ENCODE measurements around the gene AMIGO3. TPM values are rescaled to one million over a fixed set of nuclear protein-coding genes. Genes with fewer than 3 reads are reported as not detected.

AMIGO3 gene
- polyA plus RNA-seq, 1 of the 3 experiments (the other 2 are of a cell fraction), result 1.1 TPM

DNA sequence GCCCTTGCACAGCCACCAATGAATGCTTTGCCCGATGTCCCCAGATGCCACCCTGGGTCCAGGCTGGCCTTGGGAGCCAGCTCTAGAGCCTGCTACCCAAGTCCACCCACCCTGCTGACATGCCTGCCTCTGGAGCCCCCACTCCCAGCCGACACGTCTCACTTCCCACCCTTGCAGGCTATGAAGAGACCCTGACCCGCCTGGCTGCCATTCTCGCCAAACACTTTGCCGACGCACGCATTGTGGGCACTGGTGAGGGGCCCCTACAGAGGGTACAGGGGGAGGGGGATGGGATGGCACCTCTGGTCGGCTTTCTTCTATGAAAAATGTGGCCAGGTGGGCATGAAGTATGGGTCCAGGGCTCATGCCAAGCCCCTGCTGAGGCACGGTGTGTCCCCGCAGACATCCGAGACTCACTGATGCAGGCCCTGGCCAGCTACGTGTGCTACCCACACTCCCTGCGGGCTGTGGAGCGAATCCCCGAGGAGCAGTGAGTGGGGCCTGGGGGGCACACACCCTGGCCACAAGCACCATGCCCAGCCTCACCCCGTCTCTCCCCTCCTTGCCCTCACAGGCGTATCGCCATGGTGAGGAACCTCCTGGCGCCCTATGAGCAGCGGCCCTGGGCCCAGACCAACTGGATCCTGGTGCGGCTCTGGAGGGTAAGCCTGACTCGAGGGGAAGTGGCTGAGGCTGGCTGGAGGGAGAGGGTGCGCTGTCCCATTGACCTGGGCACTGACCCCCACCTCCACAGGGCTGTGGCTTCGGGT, 6.0 kb downstream of the AMIGO3 start:
- WGBS (ENCODE audit: low lambda C conversion rate), result 86% methylated on average over 11 of the region's 25 CpGs
- POLR2A ChIA-PET, result interaction anchor here (0.9 kb wide), 1 partner anchor 174 kb away, joined by 4 read pairs; no protein-coding TSS in a partner anchor

More for the DNA sequence above, 6.0 kb downstream of the AMIGO3 start:
- H3K79me2 ChIP-seq (ENCODE audit: insufficient read depth), result no peaks in the 10 kb centered on the region
- H3K27me3 ChIP-seq (ENCODE audit: insufficient read depth), result no peaks in the 10 kb centered on the region
- H3K27ac ChIP-seq (ENCODE audit: low read depth in 2 of 2, low read length in 1 of 2), result no peak overlapping the region
- H3K4me3 ChIP-seq (ENCODE audit: low read depth in 2 of 2, low read length in 1 of 2), result no peak overlapping the region
- DNase-seq, result no peak
- H3K36me3 ChIP-seq (replicated peaks in 1 of 2; ENCODE audit: control insufficient read depth in 1 of 2, insufficient read depth in 2 of 2, low read length in 1 of 2), result peaks cover 8 to 16% of the 10 kb centered on the region in 2 experiments
- TF ChIP-seq NRF1 (IDR thresholded peaks at IDR 0.05; ENCODE audit: low read depth, low read length), result no peak
- no peak for TF ChIP-seq RCOR1 (IDR thresholded peaks at IDR 0.05; ENCODE audit: low read length)
- TF ChIP-seq MXI1 (IDR thresholded peaks at IDR 0.05; ENCODE audit: low read depth, low read length), result no peak
- no peak for TF ChIP-seq EP300 (IDR thresholded peaks at IDR 0.05; ENCODE audit: borderline replicate concordance in 1 of 2, low read depth in 1 of 2, low read length in 1 of 2)
- TF ChIP-seq RXRA (IDR thresholded peaks at IDR 0.05; ENCODE audit: borderline replicate concordance, low read depth), result no peak
- TF ChIP-seq, protein P1, sequence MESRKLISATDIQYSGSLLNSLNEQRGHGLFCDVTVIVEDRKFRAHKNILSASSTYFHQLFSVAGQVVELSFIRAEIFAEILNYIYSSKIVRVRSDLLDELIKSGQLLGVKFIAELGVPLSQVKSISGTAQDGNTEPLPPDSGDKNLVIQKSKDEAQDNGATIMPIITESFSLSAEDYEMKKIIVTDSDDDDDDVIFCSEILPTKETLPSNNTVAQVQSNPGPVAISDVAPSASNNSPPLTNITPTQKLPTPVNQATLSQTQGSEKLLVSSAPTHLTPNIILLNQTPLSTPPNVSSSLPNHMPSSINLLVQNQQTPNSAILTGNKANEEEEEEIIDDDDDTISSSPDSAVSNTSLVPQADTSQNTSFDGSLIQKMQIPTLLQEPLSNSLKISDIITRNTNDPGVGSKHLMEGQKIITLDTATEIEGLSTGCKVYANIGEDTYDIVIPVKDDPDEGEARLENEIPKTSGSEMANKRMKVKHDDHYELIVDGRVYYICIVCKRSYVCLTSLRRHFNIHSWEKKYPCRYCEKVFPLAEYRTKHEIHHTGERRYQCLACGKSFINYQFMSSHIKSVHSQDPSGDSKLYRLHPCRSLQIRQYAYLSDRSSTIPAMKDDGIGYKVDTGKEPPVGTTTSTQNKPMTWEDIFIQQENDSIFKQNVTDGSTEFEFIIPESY (IDR thresholded peaks at IDR 0.05; ENCODE audit: borderline replicate concordance, low read depth), result no peak
- TF ChIP-seq RAD21 (IDR thresholded peaks at IDR 0.05; ENCODE audit: low read length), result no peak
- TF ChIP-seq RFX5 (IDR thresholded peaks at IDR 0.05; ENCODE audit: low read length), result no peak
- no peak for TF ChIP-seq SMC3 (IDR thresholded peaks at IDR 0.05; ENCODE audit: low read depth, low read length)
- TF ChIP-seq GABPA (IDR thresholded peaks at IDR 0.05; ENCODE audit: low read depth), result no peak
- TF ChIP-seq, protein P2, sequence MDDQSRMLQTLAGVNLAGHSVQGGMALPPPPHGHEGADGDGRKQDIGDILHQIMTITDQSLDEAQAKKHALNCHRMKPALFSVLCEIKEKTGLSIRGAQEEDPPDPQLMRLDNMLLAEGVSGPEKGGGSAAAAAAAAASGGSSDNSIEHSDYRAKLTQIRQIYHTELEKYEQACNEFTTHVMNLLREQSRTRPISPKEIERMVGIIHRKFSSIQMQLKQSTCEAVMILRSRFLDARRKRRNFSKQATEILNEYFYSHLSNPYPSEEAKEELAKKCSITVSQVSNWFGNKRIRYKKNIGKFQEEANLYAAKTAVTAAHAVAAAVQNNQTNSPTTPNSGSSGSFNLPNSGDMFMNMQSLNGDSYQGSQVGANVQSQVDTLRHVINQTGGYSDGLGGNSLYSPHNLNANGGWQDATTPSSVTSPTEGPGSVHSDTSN (IDR thresholded peaks at IDR 0.05), result no peak
- no peak for TF ChIP-seq SIN3A (IDR thresholded peaks at IDR 0.05; ENCODE audit: borderline replicate concordance, low read depth, low read length)
- TF ChIP-seq POLR2AphosphoS5 (IDR thresholded peaks at IDR 0.05; ENCODE audit: low read depth, low read length), result no peak
- TF ChIP-seq, protein P3, sequence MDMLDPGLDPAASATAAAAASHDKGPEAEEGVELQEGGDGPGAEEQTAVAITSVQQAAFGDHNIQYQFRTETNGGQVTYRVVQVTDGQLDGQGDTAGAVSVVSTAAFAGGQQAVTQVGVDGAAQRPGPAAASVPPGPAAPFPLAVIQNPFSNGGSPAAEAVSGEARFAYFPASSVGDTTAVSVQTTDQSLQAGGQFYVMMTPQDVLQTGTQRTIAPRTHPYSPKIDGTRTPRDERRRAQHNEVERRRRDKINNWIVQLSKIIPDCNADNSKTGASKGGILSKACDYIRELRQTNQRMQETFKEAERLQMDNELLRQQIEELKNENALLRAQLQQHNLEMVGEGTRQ (IDR thresholded peaks at IDR 0.05; ENCODE audit: borderline replicate concordance, low read depth, low read length), result no peak
- TF ChIP-seq, protein P4, sequence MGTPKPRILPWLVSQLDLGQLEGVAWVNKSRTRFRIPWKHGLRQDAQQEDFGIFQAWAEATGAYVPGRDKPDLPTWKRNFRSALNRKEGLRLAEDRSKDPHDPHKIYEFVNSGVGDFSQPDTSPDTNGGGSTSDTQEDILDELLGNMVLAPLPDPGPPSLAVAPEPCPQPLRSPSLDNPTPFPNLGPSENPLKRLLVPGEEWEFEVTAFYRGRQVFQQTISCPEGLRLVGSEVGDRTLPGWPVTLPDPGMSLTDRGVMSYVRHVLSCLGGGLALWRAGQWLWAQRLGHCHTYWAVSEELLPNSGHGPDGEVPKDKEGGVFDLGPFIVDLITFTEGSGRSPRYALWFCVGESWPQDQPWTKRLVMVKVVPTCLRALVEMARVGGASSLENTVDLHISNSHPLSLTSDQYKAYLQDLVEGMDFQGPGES (IDR thresholded peaks at IDR 0.05; ENCODE audit: low read depth, low read length), result no peak
- TF ChIP-seq EZH2phosphoT487 (IDR thresholded peaks at IDR 0.05; ENCODE audit: borderline replicate concordance, low read depth), result no peak
- no peak for TF ChIP-seq YY1 (IDR thresholded peaks at IDR 0.05; ENCODE audit: low read depth)
- TF ChIP-seq, protein P5, sequence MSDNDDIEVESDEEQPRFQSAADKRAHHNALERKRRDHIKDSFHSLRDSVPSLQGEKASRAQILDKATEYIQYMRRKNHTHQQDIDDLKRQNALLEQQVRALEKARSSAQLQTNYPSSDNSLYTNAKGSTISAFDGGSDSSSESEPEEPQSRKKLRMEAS (IDR thresholded peaks at IDR 0.05; ENCODE audit: low read depth), result no peak
- H3K9me2 ChIP-seq, result no peaks in the 10 kb centered on the region
- H2AFZ ChIP-seq (ENCODE audit: low read depth), result no peak overlapping the region
- no peaks in the 10 kb centered on the region for H3F3A ChIP-seq (replicated peaks; ENCODE audit: insufficient read depth)
- no peaks in the 10 kb centered on the region for H4K20me1 ChIP-seq (ENCODE audit: insufficient read depth)
- no peak overlapping the region for H3K9ac ChIP-seq
- no peaks in the 10 kb centered on the region for H3K9me3 ChIP-seq
- H3K4me1 ChIP-seq (ENCODE audit: control insufficient read depth in 1 of 2, insufficient read depth in 2 of 2, low read depth in 1 of 2, low read length in 1 of 2), result peaks cover 0 to 5% of the 10 kb centered on the region in 2 experiments; a peak in 1 of 4 replicates
- CTCF ChIA-PET, result interaction anchor here (1.2 to 1.8 kb wide), 3 partner anchors 12 to 174 kb away, joined by 3 to 9 read pairs (median 3); no protein-coding TSS in a partner anchor
- no peak overlapping the region for H3K4me2 ChIP-seq
